GM12875 (cell line): ENCODE measurements around the gene SSH3.
A peak's percentile ranks its signal among the peaks of the same experiment; 100 is the strongest.

ENCODE experiments used
- H3K4me3 ChIP-seq: one replicate; pipeline ENCODE4 v1.5.1; 2011; ENCODE audit warnings: low read depth, low read length, control low read depth
- CTCF ChIP-seq: IDR thresholded peaks from 2 replicates; pipeline ENCODE4 v1.5.1; 2011; ENCODE audit warnings: low read depth, mild to moderate bottlenecking, control low read depth, inconsistent platforms, low read length, moderate library complexity, borderline replicate concordance; ENCODE audit not compliant: insufficient read depth

SSH3 gene

GRCh38 chr11:67270256-67271204 lies 32.8 kb upstream of the SSH3 start:
- TF ChIP-seq CTCF: no peak
- H3K4me3 ChIP-seq: peak overlapping the region; percentile 53

- no peak overlapping the region for H3K4me3 ChIP-seq
- no peak for TF ChIP-seq CTCF
These were observed 32.2 kb upstream of the SSH3 start for GRCh38 chr11:67271205-67271540.

GRCh38 chr11:67271541-67272284 lies 31.6 kb upstream of the SSH3 start:
- peak overlapping the region; percentile 33 for H3K4me3 ChIP-seq
- TF ChIP-seq CTCF: no peak

- H3K4me3 ChIP-seq: peak overlapping the region; percentile 24
- TF ChIP-seq CTCF: no peak
These were observed 30.7 kb upstream of the SSH3 start for GRCh38 chr11:67272327-67273259.

- no peak overlapping the region for H3K4me3 ChIP-seq
These were observed 29.9 kb upstream of the SSH3 start for GRCh38 chr11:67273260-67273990.

More at GRCh38 chr11:67273260-67273990, 29.9 kb upstream of the SSH3 start:
- no peak for TF ChIP-seq CTCF
